ENCODE data around the gene SLC28A3.

Gene SLC28A3

DNA sequence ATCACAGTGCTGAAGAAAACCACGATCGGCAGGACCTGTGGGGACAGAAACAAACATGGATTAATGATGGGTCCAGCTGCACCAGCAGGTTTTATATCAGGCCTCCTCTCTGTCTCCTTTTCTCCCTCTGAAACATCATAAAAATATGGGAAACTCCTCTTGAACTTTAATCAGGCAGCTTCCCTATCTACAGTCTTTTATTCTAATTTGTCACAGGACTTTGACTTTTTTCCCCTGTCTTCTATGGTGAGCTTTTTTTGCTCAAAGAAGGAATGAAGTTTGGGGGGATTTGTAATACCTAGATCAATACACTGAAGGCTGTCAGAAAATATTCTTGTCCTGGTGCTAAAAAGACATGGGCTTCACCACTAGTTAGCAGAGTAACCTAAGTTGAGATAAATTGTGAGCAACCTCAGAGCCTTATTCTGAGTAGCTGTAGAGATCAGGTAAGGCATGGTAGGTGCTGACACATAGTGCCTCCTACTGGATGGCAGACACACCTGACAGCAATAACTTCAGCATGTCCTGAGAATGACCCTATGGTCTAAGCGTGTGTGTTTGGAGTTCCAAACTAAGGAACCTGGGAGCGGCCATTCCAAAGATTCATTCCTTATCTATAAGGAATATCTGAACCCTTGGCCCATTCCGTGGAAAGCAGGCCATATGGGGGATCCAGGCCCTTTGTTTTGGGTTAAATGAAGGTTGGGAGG, 46.2 kb downstream of the SLC28A3 start:
- DNase-seq: no peak

DNA sequence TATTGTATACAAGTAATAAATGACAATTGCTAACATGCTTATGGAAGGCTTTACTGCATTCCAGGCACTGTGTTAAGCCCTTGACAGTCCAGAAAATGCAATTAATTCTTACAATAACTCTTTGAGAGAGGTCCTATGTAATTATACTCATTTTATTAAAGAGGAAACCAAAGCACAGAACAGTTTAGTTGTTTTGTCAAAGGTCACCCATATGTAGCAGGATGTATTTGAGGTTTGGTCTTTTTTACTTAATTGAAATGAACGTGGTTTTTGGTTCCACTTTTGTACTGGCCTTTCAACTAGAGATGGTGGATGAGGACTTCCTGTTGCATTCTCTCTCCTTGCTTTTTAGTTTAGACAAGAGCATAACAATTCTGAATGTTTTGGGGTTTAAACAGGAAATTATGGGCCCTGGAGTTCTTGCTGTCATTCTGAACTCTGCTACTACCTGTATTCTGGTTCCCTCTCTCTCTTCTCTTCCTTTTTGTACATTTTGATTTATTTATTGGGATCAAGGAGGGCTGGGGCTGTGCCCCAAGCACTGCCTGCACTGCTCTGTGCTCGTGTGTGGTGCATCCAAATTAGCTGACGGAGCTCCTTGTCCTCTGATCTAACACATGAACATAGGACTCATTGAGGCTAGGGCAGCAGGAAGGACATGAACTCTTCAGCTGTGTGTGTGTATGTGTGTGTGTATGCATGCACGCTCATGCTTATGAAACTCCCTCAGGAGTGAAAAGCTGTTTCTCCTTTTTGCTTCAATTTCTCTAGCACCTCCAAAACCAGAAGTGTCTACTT, 47.4 kb downstream of the SLC28A3 start:
- no peak for DNase-seq

DNA sequence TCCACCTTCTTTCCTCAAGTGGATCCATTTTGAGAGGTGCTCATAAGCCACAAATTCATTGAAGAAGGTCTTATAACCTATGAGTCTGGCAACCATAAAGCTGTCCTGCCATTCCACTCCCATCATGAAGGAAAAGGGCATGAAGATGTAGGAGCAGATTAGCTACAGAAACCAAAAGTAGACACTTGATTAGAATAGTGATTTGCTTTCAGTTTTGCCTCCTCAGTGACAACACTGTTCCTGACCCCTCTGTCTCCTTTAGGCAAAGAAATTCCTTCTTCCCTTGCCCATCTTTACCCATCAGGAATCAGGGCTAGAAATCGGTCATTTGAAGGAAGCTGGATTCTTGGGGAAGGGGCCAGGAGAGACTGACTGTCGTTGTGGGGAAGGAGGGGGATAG, 55.2 kb downstream of the SLC28A3 start:
- DNase-seq: no peak

DNA sequence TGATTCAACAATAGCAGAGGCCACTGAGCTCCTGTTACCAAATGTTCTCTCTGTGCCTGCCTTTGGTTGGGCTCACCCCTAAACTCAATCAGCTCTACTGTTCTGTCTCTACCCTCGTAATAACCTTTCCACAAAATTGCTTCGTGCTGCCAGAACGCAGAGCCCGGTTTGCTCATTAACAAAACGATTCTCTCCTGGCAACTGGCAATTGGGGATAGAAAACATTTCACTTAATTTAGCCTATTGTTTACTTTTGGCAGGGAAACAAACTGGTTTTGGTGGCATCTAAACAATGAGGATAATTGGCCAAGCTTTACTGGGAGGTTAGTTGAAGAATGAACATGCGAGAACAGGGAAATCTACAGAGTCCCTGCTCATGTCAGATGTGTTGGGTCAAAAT, 56.6 kb downstream of the SLC28A3 start:
- no peak for DNase-seq

DNA sequence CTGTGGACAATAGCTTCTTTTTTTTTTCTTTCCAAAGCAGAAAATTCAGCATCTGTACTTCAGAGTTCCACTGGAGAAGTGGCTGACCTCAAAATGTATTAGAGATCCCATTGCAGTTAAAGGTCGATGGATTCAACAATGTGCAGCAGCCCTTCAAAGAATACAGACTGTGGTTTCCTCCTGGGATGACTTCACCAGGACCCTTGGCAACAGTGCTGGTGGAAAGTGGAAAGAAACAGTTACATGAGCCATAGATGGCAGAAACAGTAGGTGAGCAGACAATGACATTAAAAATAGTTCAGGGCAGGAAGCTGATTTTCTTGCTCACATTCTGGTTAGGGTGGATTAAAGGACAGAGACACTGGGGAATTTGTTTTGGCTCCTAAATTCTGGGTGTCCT, 62.4 kb downstream of the SLC28A3 start:
- DNase-seq: no peak

DNA sequence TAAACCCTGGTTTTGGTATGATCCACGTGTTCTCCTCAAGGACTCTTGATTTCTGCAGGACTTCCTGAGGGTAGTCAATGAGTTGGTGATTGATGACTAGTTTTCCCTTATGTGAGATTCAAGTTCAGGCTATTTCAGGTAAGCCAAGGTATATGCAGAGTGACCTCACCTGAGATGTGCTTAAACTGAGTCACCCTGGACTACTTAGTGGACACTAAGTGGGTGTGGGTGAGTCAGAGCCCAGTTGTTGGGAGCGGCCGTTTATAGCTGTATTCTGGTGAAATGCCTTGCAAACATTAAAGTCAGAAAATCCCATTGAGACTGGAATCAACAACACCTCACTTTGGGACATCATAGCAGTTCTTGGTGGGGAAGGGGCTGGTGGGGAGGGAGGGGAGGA, 62.9 kb downstream of the SLC28A3 start:
- no peak for DNase-seq

DNA sequence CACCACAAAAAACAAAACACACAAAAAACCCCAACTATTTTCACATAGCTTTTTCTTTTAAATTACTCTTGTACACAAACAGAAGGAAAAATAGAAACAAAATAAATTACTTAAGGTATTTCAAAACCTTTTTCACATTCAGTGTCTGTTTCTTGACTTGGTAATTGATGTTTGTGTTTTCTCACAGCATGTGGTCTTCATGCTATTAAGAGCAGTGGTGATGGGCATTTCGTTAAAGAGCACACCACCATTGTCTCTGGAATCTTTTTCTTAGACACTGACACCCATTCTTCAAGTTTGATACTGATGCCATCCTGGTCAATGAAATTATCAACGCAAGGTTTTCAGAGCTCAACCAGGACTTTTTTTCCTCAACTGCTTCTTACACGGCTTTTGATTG, 63.8 kb downstream of the SLC28A3 start:
- DNase-seq: no peak

DNA sequence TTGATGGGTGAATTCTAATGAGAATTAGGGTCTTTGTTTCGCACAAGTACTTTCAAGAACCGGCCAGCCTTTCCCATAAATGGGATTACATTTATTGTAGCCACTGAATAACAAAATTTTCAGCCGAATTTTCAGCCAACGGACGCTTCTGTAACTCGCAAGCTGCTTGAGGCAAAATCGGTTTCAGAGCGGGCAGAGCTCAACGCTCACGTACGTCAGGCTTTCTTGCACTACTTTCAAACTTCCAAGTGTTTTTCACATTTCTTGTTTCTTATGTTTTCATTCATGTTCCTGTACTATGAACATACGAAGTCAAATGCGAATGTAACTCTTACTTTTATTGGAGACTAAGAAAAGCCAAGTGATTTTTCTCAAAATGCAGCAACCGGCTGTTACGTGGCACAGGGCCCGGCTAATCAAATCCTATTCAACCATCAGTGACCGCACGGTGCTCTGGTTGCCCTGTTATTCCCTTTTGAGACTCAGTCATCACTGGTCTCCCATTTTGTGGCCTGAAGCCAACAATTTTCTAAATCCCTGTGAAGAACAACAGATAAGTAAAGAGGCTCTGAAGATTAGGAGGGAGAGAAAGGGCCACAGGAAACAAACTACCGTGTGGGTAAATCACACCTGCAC, 68.5 kb downstream of the SLC28A3 start:
- no peak for DNase-seq

DNA sequence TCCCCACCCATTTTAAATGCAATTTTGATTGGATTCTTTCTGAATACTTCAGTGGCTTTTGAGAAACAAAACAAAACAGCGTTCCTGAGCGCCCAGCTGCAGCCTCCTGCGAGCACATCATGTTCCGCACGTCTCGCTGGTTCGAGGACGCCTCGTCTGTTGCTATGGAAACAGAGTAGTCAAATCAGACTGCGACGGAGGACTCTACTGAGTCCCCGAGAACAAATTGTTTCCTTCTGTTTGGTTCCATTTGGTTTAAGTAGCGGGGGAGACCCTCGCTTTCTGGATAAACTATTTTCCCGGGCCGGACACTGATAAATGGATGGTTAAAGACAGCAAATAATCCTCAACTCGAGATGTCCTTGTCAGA, 69.0 kb downstream of the SLC28A3 start:
- DNase-seq: peak; percentile 87

DNA sequence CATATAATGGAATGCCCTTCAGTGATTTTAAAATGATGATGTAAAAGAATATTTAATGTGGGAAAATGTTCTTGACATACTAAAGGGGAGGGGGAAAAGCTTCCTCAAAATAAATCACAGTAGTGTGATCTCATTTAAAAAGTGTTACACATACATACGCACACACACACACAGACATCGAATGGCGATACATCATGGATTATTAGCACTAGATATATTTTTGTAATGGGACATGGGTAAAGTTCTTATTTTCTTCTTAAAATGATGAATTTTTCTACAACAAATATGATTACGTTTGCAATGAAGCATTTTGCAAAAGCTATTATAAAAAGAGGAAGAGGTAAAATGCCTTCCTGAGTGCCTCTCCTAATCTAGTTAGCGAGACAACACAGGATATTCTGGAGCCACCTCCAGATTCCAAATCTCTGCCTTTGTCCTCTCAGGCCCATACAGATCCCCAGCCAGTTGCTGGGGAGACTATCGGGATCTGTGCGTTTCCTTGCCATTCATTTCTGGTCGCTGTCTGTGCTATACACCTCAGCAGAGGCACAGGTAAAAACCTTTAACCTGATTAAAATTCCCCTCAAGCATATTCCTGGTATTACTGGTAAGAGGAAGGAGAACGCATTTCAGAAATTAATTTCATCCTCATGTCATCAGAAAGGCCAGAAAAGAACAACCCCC, 69.6 kb downstream of the SLC28A3 start:
- DNase-seq: no peak

DNA sequence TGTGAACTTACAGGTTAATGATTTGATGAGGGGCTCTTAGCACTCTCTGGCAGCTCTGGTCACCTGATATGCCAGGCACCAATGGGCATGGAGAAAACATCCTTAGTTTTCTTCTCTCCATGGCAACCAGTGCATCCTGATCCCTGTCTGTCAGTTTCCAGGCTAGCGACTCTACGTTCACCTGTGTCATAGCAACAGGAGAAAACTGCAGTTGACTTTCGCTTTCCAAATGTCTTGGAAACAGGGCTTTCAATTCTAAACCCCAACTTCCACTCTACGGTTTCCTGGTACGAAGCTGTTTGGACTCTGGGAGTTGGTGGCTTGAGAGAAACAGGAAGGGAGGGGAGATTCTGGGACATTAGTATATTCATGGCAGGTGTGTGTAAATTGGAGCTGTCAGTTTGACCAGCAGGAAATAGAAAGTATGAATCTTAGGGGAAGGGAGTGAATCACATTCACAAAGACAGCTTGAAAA, 74.4 kb downstream of the SLC28A3 start:
- peak; percentile 15 for DNase-seq

DNA sequence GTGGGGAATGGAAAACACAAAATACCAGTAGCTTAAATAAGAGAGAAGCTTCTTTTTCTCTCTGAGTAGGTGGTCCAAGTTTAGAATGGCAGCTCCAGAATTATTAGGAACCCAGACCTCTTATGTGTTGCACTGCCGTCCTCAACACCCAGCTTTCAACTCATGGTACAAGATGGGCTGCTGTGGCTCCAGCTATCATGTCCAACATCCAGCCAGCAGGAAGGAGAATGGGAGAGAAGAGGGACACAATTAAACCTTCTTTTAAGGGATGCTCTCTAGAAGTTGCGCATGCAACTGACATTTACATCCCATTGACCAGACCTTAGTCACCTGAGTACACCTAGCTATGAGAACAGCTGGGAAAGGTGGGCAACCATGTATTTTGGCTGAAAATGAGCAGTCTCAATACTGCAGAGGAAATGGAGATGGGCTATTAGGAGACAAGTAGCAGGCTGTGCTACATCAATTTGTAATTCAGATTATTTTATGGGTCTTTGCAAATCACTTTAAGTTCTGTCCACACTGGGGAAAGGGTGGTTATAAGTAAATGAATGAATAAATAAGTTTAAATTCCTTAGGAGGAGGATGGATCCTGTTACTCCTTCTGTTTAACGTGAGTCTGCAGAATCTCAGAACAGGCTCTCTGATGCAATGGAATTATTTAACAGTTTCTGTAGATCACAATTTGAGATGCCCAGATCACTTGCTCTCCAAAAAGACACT, 76.1 kb downstream of the SLC28A3 start:
- no peak for DNase-seq

DNA sequence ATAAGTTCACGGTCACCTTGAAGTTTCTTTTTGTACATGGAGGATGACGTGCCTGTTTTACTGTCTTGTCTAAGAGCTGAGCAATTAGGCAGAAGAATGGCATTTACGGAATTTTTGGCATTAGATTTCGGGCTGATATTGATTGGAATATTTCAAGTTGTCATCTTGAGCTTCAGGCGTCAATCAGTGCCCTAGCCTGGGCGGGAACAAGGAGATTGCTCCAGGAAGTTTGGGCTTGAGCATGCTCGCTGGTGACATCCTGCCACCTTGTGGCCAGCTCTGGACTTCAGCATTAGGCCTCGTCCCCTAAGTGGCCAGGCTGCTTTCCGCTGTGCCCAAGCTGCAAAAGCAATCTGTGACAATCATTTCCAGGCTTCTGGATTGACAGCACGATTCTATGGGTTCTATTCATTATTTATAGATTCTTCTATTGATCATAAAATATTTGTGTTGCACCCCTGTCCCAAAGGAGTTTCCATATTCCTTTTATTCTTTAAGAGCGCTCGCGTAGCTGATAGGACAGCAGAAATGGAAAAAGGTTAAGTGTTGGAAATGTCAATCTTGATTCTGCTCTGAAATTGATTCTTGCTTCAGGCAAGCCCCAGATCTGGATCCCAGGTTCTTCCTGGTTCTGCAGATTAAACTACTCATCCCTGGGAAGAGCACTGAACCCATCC, 79.3 kb downstream of the SLC28A3 start:
- DNase-seq: peak; percentile 83

DNA sequence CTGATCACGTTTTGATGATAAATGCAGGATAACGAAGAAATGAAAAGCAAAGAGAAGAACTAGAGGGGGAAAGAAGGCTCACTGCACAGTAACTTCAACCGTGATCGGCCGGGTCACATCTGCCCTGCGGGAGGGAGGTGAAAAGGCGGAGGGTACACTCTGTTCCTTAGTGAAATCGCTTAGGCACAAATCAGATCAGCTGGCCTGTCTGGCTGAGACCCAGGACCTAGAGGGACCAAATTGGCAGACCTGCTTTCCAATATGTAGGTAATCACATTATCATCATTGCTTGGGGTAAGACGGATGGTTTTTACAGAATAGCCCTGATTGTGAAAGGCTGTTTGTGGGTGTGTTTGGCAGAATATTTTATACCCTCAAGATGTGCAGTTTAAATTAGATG, 82.2 kb downstream of the SLC28A3 start:
- no peak for DNase-seq

DNA sequence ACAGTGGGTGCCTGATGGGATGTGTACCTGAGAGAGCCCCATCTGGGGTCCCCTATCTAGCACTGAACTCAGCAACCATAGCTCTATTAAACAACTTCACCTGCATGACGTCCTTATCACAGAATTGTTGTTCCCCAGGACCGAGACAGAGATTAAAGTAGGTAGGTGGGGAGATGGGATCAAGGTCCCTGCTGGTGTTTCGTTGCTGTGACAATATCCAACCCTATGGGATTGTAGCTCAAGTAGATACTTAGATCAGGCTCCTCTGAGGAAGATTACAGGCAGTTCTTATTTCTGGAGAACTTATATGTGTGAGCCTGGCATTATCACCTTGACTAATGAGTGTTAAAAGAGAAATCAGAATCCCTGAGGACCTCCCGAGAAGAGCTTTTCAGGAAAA, 84.9 kb downstream of the SLC28A3 start:
- no peak for DNase-seq

DNA sequence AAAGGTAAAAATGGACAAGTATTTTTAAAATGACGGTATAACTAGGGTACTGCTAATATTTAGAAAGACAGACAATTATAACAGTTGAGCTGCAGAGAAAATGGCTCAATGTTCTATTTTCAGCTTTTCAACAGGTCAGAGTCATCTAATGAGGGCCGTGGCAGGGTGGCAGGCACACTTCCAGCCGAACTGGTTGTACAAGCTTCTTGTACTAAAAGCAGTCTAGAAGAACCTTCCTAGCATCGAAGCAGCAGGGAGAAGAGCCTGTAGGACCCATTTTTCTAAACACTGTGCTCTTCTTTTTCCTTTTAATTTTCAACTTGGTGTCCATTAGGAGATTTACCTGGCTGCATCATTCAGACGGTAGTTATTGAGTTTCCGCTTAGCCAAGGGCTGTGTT, 85.6 kb downstream of the SLC28A3 start:
- no peak for DNase-seq

DNA sequence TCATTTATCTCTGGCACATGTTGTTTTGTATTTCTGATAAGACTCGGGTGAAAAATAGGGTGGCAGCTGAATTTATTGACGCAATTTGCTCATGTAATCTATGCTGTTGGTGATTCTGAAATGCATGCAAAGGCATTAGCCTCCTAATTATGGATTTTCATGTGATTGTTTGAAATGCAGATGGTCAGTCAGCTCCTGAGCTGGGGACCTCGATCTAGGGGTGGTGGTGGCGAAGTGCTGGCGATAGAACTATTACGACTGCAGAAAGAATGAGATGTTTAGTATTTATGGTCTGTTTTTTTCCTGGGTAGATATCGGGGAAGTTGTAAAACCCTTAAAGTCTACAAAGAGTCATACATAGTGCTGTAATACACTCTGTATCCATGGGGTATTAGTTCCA, 88.6 kb downstream of the SLC28A3 start:
- no peak for DNase-seq

DNA sequence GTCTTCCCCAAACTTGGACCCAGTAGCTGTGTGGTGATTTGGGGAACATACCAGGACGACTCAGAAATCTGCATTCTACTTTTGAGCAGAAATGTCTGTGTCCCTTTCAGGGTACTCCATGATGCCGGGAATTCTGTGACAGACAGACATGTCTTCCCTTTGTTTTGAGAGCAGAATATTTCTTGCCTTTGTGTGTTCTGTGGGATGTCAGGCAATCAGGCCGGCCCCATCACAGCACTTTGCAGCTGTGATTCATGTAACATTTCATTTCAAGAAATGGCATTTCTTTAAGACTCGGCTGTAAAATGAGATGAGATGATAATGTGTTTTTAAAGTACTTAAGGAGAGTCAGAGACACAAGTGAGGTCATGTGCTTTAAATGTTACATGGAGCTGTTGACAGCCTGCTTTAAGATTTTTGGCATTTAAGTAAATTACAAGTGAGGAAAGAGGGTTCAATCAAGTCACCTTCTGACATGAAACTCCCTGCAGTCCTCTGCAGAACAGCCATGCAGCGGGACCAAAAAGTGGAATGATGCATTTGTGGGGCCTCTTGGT, 98.7 kb downstream of the SLC28A3 start:
- no peak for DNase-seq

DNA sequence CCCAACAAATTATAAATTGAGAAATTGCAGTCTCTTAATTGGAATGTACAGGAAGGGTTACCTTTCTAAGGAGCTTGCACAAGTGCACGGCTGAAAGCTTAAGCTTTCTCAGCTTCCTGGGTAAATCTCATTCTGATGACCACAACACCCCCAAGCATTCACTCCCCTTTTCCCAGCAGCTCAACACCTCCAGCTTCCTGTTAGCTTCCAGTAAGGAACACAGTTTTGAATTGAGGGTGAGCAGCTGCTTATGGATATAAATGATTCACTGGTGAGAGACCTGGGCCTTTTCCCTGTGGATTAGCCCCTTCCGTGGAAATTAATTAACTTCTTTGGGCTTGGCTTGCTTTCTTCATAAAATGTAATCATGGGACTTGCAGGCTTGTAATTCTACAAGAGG, 101.2 kb downstream of the SLC28A3 start:
- DNase-seq: no peak

DNA sequence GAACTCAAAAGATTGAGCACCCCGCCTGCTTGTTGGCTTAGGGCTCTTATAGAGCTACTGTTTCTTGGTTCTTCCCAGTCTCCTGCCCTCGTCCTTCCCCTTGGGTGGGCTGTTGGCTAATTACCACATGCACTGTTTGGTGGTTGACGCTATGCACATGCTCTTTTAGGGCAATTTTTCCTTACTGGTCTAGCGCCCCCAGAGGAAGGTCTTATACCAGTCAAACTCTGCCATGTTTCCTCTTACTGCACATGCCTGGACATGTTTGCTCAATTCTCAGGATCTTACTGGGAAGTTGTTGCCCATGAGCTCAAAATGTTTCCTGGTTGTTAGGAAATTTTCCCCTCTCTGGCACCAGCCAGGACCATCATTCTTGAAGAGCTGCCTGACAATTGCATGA, 101.9 kb downstream of the SLC28A3 start:
- DNase-seq: no peak

DNA sequence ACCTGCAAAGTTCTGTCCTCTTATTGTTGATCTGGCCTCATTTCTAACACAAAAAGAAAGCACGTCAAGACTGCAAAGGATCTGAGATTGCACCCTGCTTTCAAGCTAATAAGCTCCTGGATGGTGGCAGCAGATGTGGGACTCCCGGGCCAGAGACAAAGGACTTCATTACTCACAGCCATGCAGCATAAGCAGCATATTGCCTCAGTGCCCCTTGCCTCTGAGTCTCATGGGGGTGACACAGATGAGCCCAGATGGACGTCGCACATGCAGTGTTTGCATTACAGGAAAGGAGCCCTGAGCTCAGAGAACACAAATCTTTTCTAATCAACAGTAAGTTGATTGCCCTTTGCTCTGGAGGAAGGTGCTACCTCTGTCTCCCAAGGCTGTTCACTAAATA, 105.0 kb downstream of the SLC28A3 start:
- DNase-seq: no peak

All from retina (tissue), 1 donor.